Caki2 (cell line): ENCODE measurements around the gene GPATCH8. TPM values are rescaled to one million over a fixed set of nuclear protein-coding genes. Genes with fewer than 3 reads are reported as not detected.
"Not testable (repeated sequence)": the region's sequence is repeated elsewhere in the genome, so short reads cannot be mapped to it uniquely, and the experiment has no call there.

Experiments used
- DNase-seq: peaks from one replicate; pipeline ENCODE4 v3.0.0-alpha.2; 2015; ENCODE audit warnings: low read depth
- in situ Hi-C: cut with HindIII; loops from 2 replicates; pipeline ENCODE4 v1.10.0; 2016; ENCODE audit warnings: low sequenced_read_pairs, low pct_unique_long_range_greater_than_20kb, mixed read lengths
- total RNA-seq: library from RNA; depleted of rRNA; stranded (reverse); fragments of >200 nt; shearing (Covaris generic); gene quantifications from 2 replicates; pipeline ENCODE4 v1.2.3, GENCODE V29; 2014; ENCODE audit warnings: low replicate concordance

Gene GPATCH8
- total RNA-seq, 1 experiment from 2014 or later, result 8.6 TPM

GRCh38 chr17:44533533-44534246, 30.5 kb upstream of the GPATCH8 start:
- DNase-seq, result peak; percentile 65
- in situ Hi-C loops, result loop anchor here (25.0 kb wide), 1 partner anchor 104 kb away; no protein-coding TSS in a partner anchor

GRCh38 chr17:44530896-44531418, 27.8 kb upstream of the GPATCH8 start:
- in situ Hi-C loops, result loop anchor here (25.0 kb wide), 1 partner anchor 106 kb away; no protein-coding TSS in a partner anchor

GRCh38 chr17:44529864-44530263, 26.7 kb upstream of the GPATCH8 start:
- DNase-seq, result peak; percentile 35
- in situ Hi-C loops, result loop anchor here (25.0 kb wide), 1 partner anchor 107 kb away; no protein-coding TSS in a partner anchor

More at GRCh38 chr17:44530896-44531418, 27.8 kb upstream of the GPATCH8 start:
- DNase-seq, result no peak

- DNase-seq, result no peak
- in situ Hi-C loops, result loop anchor here (25.0 kb wide), 1 partner anchor 109 kb away; no protein-coding TSS in a partner anchor
Measured at GRCh38 chr17:44527954-44528353, 24.7 kb upstream of the GPATCH8 start.

- DNase-seq, result no peak
- in situ Hi-C loops, result loop anchor here (25.0 kb wide), 1 partner anchor 110 kb away; no protein-coding TSS in a partner anchor
Measured at GRCh38 chr17:44527102-44527501, 23.9 kb upstream of the GPATCH8 start.

GRCh38 chr17:44523672-44523972, 20.4 kb upstream of the GPATCH8 start:
- no peak for DNase-seq
- in situ Hi-C loops, result no loop called here

GRCh38 chr17:44522883-44523671, 19.9 kb upstream of the GPATCH8 start:
- DNase-seq, result peak; percentile 38
- in situ Hi-C loops, result no loop called here

GRCh38 chr17:44518032-44518431, 14.8 kb upstream of the GPATCH8 start:
- in situ Hi-C loops, result no loop called here
- peak; percentile 84 for DNase-seq

GRCh38 chr17:44511241-44512134, 8.3 kb upstream of the GPATCH8 start:
- in situ Hi-C loops, result not testable (repeated sequence)
- DNase-seq, result peak; percentile 57

- DNase-seq, in situ Hi-C loops: not testable (repeated sequence)
Measured at GRCh38 chr17:44506939-44507604, 3.9 kb upstream of the GPATCH8 start.

- in situ Hi-C loops, result no loop called here
- DNase-seq, result no peak
Measured at GRCh38 chr17:44502598-44503146, 534 bp downstream of the GPATCH8 start.

- in situ Hi-C loops, result no loop called here
- DNase-seq, result no peak
Measured at GRCh38 chr17:44501866-44502375, 1.3 kb downstream of the GPATCH8 start.

GRCh38 chr17:44499722-44500121, 3.5 kb downstream of the GPATCH8 start:
- in situ Hi-C loops, result no loop called here
- no peak for DNase-seq

- in situ Hi-C loops, result no loop called here
- no peak for DNase-seq
Measured at GRCh38 chr17:44496815-44497214, 6.4 kb downstream of the GPATCH8 start.

GRCh38 chr17:44493339-44493738, 9.9 kb downstream of the GPATCH8 start:
- in situ Hi-C loops, result no loop called here
- no peak for DNase-seq

GRCh38 chr17:44492706-44493272, 10.4 kb downstream of the GPATCH8 start:
- peak; percentile 16 for DNase-seq
- in situ Hi-C loops, result no loop called here

- in situ Hi-C loops, result no loop called here
- no peak for DNase-seq
Measured at GRCh38 chr17:44489581-44489980, 13.6 kb downstream of the GPATCH8 start.
